A673 (cell line): Measurements from ENCODE around the gene BACH2.

Experiments used
- EZH2 ChIP-seq: fragments of 200-600 bp; sonication (generic); IDR thresholded peaks from 2 replicates; pipeline ENCODE4 v1.6.1; 2017; ENCODE audit warnings: borderline replicate concordance, low read depth, mild to moderate bottlenecking, mixed read lengths, antibody characterized with exemption, low read length; ENCODE audit not compliant: poor library complexity, severe bottlenecking
- TF ChIP-seq, protein P1 (sequence below): fragments of 300-800, 200-600 bp; sonication (generic); conservative IDR thresholded peaks from 2 replicates; pipeline ENCODE4 v1.5.1; 2017; ENCODE audit warnings: low read depth, mild to moderate bottlenecking, antibody characterized with exemption, low read length, moderate library complexity, mixed read lengths

- TF ChIP-seq, protein P1, sequence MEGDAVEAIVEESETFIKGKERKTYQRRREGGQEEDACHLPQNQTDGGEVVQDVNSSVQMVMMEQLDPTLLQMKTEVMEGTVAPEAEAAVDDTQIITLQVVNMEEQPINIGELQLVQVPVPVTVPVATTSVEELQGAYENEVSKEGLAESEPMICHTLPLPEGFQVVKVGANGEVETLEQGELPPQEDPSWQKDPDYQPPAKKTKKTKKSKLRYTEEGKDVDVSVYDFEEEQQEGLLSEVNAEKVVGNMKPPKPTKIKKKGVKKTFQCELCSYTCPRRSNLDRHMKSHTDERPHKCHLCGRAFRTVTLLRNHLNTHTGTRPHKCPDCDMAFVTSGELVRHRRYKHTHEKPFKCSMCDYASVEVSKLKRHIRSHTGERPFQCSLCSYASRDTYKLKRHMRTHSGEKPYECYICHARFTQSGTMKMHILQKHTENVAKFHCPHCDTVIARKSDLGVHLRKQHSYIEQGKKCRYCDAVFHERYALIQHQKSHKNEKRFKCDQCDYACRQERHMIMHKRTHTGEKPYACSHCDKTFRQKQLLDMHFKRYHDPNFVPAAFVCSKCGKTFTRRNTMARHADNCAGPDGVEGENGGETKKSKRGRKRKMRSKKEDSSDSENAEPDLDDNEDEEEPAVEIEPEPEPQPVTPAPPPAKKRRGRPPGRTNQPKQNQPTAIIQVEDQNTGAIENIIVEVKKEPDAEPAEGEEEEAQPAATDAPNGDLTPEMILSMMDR: no peak
- no peak for TF ChIP-seq EZH2
Measured at GRCh38 chr6:90097356-90097755, 199.3 kb downstream of the BACH2 start.
